NCI-H1436 (cell line): Measurements from ENCODE around the gene KIAA0586.
A peak's percentile ranks its signal among the peaks of the same experiment; 100 is the strongest.
"Not testable (repeated sequence)": the region's sequence is repeated elsewhere in the genome, so short reads cannot be mapped to it uniquely, and the experiment has no call there.

ENCODE experiments used
- DNase-seq: peaks from one replicate; lab custom pipeline; 2025; lab: John Stamatoyannopoulos, UW

KIAA0586 gene

DNA sequence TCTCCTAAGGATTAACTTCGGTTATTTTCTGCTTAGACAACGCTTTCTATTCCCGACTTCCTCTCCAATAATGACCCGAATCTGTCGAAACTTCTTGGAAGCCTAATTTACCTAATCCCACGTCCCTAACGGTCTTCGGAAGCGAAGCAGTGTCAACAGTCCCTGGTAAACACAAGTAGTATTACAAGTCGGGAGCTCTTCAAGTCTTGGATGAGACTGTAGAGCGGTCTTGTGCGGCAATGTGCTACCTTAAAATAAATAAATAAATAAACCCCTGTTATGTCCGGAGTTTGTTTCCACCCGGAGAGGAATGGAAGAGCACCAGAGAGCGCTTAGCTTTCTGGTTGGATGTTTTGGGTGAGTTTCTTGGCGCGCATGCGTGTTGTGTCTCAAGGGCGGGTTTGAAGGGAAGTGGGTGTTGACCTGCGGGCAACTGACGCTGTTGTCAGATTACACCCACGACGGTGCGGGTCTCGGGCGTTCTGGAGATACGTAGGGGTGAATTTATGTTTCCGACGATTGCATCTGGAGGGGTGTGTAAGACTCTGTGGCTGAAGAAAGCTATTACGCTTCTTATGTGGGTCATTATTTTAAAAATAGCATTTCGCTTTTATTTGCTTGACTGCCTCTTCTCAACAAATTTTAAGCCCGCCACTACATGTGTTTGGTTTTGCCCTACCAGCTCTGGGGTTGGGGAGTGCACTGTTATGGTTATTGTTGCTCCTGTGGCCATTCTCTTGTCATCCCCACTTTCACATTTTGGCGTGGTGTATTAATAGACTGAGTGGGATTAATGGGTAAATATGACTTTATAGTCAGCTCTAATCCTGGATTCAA, at the start of gene KIAA0586, which contains the start of gene TIMM9:
Gene KIAA0586 (plus strand): TSS at position 439 of the 837 bp plus-strand sequence. CDS start 546 bp downstream, outside the sequence.
Gene TIMM9 (minus strand): TSS at position 251 of the 837 bp plus-strand sequence. CDS start 15,586 bp downstream, outside the sequence.
- DNase-seq, result peak; percentile 95

DNA sequence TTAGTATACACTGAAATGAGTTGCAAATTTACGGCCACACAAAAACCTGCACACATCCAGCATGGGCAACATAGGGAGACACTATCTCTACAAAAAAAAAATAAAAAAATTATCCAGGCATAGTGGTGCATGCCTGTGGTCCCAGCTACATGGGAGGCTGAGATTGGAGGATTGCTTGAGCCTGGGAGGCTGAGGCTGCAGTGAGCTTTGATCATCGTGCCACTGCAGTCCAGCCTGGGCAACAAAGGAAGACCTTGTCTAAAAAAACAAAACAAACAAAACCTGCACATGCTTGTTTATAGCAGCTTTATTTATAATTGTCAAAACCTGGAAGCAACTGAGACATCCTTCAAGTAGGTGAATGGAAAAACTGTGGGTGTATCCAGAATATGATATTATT, 36.7 kb upstream of the KIAA0586 start:
- no peak for DNase-seq

DNA sequence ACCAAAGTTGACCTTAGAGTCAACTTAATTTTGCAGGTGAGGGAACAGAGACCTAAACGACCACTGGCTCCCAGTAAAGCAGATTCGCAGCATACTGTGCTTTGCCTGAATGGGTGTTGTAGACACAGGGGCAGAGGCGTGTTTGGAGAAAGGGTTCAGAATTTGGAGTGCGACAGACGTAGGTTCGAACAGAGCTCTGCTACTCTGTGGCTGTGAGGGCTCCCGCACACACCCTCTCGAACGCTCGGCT, 32.0 kb upstream of the KIAA0586 start:
- DNase-seq, result no peak

DNA sequence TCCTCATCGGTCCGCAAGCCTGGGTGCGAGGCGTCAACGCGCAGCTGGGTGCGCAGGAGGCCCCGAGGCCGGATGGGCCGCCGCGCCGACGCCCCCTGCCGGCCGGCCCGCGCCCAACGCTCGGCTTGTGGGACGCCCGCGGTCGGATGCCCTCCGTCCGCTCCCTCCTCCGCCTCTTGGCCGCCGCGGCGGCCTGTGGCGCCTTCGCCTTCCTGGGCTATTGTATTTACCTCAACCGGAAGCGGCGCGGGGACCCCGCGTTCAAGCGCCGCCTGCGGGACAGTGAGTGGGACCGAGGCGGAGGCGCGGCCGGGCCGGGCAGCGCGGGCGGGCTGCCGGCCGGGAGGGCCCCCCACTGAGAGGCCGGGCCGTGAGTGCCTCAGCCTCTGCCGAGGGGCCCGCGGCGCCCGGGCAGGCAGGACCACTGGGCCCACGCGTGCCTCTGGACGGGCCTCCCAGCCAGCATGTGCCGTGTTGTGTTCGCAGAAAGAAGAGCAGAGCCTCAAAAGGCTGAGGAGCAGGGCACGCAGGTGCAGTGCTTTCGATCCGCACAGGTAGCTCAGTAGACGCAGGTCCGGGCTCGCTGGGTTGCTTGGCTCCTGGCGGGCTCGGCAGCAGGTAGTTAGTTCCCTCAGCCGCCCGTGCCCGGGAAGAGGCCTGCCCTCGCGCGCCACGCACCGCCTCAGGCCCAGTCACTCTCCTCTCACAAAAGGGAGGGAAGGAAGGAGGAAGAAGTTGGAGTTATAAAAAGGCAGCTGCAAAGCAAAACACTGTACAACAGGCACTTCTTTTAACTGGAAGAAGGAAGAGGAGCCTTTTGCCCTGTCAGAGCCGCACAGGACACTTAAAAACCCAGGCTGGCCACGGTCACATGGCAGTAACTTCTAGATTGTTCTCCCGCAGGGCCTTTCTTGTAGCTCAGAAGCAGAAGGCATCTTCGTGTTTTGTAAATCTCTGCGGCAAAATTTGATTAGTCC, 31.4 kb upstream of the KIAA0586 start, which contains the start of gene TOMM20L:
Gene TOMM20L (plus strand): TSS at position 119 of the 977 bp plus-strand sequence. CDS start 28 bp downstream, at position 147.
- DNase-seq, result peak; percentile 34

DNA sequence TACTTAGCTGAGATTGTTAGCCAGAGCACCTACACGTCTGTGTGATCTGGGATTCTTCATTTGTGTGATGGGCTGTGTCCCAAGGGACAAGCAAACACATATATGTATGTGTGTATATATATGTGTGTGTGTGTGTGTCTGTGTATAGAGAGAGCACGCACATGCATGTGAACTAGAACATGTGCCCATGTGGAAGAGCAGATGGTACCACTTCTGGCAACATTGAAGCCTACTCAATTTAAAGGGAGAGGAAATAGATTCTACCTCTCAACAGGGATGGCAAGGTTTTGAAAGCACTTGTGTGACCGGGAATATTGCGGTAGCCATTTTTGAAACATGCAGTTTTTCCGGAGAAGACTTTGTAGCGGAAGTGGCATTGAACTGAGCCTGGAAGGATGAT, 30.4 kb upstream of the KIAA0586 start:
- DNase-seq, result no peak

DNA sequence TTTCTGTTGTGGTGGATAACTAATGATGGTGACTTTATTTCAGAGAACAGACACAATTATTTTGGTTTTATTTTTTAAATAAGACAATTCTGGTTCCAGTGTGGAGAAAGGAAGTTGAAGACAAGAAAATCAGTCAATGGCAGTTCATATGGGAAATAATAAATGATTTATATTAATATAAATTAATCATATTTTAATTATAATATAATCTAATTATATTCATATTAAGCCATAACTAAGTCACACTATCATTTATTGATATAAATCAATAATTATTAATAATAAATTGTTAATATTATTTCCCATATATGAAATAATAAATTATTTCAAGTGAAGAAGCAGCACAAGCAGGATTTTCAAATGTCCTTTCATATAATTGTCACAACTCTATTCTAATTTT, 29.0 kb upstream of the KIAA0586 start:
- no peak for DNase-seq

DNA sequence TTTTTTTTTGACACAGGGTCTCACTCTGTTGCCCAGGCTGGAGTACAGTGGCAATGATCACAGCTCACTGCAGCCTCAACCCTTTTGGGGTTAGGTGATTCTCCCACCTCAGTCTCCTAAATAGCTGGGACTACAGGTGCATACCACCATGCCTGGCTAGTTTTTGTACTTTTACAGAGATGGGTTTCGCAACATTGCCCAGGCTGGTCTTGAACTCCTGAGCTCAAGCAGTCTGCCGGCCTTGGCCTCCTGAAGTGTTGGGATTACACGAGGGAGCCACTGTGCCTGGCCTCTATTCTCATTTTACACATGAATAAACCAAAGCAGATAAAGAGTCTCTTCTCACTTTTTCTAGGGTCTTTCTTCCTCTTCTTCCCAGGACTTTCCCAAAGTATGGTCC, 28.6 kb upstream of the KIAA0586 start:
- DNase-seq, result no peak

DNA sequence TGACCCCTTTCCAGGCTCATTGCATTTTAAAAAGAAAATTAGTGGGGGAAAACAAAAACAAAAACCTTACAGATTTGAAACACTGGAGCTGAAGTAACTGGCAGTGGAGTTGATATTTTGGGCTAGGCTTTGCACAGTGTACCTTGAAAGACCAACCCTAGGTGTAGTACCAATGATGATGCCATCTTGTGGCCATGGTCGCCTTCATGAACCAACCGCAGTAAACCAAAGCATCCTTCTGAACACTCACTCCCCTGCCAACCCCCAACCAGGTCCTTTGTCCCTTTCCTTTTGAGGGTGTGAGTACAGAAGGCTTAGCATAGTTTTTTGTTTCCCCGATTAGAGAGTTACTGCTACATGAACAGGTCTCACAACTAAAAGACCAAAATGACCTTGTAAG, 25.9 kb upstream of the KIAA0586 start:
- DNase-seq, result no peak

DNA sequence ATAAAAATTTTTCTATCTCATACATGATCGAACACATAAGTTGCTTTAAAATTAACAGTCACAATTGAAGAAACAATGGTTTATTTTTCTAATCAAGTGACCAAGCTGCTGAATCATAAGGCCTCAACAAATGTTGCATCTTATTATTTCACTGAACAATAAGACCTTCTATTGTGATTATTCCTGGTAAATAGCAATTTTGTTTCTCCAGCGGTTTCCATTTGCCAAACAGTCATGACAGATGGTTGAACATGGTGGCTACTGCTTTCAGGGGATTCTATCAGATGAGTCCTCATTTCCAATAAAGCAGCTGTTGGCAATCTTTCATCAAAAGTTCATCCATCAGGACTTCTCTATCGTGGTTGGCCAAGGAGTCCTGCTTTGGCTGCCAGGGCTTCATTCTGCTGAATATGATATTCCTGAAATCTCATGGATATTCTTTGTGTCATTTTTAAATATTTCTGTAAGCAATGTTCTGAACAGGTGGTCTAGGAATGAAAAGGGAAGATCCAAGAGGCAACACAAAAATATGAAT, 18.8 kb upstream of the KIAA0586 start:
- no peak for DNase-seq

DNA sequence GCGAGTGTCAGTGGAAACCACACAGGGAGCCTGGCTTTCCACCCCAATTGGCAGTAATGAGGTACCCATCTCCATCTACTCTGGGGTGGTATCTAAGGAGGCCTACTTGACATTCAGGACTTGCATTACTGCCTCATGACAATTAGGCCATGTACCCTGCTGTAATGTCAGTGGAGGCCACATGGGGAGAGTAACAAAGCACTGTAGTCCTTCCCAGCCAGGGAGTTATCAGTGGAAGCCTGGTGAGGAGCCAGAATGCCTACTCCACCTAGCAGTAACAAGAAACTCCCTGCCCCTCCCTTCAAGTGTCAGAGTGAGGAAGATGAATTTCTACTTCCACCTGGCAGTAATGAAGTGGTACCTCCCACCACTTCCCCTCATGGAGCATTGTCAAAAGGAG, 12.7 kb upstream of the KIAA0586 start:
- no peak for DNase-seq

DNA sequence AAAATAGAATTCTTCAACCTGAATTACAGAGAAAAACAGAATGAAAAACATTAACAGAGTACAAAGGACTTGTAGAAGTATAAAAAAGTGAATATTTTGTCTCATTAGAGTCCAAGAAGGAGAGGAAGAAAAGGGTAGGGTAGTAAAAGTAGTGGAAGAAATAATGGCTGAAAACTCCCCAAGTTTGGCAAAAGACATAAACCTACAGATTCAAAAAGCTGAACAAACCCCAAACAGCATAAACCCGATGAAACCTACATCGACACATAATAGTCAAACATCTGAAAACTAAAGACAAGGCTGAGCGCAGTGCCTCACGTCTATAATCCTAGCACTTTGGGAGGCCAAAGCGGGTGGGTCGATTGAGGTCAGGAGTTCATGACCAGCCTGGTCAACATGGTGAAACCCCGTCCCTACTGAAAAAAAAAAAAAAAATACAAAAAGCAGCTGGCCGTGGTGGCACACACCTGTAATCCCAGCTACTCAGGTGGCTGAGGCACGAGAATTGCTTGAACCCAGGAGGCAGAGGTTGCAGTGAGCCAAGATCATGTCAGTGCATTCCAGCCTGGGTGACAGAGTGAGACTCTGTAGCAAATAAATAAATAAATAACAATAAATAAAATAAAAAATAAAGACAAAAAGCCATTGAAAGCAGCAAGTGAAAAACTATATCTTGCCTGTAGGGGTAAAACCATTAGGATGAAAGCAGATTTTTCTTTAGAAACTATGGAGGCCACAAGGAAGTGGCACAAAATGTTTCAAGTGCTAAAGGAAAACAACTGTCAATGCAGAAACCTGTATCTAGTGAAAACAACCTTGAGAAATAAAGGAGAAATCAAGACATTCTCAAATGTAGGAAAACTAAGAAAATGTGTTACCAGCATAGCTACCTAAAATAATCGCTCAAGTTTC, 11.6 kb upstream of the KIAA0586 start:
- no peak for DNase-seq

DNA sequence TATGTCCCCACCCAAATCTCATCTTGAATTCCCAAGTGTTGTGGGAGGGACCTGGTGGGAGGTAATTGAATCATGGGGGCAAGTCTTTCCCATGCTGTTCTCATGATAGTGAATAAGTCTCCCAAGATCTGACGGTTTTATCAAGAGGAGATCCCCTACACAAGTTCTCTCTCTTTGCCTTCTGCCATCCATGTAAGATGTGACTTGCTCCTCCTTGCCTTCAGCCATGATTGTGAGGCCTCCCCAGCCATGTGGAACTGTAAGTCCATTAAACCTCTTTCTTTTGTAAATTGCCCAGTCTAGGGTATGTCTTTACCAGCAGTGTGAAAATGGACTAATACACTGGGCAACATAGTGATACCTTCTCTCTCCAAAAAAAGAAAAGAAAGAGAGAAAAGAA, 10.6 kb upstream of the KIAA0586 start:
- not testable (repeated sequence) for DNase-seq

DNA sequence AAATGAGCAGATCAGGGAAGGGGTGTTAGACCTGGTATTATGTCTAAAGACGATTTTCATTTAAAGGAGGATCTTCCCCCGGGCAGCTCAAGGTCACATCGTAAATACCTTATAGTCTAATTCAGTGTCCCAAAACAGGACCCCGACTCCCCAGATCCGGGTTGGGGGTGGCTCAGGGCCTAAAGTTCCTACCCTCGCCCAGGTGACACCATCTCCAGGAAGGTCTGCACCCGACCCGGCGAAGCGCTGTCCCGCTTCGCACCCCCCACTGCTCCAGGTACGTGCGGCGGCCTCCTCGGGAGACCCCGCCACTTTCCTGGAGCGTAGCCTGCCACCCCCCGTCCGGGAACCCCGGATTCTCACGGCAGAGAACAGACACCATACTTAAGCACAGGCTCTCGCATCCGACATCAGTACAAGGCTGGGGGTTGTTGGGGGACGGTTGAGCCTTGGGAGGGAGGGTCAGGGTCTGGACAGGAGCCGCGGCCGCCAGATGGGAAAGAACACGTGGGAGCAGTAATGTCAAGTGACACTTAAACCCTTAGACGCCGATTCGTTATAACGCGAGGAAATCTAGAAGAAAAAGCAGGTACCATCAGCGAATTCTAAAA, 744 bp upstream of the KIAA0586 start:
- peak; percentile 43 for DNase-seq

DNA sequence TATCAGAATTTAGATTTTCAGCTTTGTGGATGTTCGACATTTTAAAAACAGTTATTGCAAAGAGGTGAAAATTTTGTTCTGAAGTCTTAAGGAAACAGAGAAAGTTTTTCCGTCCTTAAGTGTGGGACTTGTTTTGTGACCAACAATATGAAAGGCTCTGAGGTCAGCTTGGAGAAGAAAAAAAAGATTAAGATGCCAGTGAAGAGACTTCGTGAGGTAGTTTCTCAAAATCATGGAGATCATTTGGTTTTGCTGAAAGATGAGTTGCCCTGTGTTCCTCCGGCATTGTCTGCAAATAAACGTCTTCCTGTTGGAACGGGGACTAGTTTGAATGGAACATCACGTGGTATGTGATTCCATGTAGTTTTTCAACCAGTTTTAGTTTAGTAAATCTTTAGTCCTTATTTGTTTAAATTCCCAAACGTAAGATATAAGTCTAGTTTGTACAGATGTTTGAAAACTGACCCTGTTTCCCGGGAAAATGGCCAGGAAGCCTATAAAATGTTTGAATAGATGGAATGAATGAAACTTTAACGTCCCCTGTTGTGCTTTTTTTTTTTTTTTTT, 682 bp downstream of the KIAA0586 start:
- DNase-seq, result peak; percentile 1

DNA sequence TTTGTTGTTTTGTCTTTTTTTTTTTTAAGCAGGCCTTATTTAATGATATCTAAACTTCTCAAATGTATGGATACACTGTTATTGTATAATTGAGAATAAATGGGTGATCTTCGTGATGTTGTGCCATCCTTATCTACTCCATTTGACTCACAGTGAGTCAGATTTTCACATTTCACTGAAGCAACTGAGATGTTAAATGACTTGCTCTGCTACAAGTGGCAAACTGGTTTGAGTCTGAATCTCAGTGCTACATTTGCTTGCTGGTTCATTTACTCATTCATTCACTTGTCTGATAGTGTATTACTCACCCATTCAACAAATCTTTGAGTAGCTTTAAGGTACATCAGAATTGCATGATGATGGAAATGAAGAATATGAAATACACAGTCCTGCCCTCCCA, 2.6 kb downstream of the KIAA0586 start:
- no peak for DNase-seq

DNA sequence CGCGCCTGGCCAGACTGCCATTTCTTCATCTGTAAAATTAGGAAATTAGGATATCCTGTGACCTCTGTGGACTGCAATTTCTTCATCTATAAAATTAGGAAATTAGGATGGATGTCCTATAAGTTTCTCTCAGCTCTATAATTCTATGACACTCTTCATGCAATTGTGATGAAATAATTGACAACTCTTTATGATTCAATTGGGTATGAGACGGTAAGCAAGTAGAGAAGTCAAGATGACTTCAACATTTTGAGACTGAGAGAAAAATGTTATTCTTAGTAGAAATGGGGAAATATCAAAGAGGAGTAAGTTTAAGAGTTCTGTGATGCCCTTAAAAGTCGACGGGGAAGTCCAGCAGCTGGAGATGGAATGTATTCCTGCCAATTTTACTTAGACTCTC, 12.0 kb downstream of the KIAA0586 start:
- DNase-seq, result no peak

DNA sequence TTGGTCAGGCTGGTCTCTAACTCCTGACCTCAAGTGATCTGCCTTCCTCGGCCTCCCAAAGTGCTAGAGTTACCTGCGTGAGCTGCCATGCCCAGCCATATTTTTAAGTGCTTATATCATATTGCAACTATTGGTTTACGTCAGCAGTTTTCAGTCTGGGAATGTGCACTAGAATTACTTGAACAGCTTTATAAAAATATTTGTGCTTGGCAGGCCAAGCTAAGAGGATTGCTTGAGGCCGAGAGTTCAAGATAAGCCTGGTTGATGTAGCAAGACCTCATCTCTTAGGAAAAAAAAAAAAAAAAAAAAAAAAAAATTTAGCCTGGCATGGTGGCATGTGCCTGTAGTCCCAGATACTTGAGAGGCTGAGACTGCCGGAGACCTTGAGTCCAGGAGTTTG, 17.1 kb downstream of the KIAA0586 start:
- DNase-seq, result no peak

DNA sequence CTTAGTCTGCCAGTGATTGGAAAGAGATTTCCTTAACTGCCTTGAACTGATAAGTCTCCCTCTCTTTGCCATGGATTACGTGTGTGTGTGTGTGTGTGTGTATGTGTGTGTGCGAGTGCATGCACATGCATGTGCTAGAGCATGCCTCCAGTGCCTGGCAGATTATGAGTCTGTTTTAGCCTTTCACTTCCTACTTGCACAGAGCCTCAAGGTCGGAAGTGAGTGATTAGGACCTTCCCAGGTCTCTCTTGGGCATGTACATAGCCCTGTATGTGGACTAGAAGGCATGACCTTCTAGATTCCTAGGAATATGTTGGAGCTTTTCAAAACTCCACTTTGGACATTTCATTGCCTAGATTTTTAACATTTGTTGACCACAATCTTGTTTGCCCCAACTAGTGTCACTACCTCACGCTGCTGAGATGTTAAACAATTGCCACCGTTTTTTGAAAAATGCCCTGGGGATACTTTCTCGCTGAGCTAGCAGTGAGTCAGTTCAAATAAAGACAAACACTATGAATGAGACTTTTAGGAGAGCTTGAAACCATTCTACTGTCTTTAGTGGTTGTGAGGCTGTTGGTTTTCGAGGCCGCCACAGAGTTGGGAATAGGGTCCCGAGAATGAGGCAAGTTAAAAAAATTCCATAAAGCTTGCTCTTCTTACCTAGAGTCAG, 28.2 kb downstream of the KIAA0586 start:
- DNase-seq, result no peak

DNA sequence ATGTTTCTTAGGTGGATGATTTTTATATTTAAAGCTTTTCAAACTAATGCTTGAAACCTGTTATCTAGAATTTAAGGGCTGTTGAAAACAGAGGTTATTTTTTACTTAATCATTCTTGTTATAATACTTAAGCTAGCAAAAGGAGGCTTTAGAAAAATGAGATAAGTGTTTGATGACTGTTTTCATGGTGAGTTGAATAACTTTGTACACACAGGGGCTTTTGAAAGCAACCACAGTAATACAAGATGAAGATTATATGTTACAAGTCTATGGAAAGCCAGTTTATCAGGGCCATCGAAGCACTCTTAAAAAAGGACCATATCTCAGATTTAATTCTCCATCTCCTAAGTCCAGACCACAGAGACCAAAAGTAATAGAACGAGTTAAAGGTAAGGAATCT, 33.3 kb downstream of the KIAA0586 start:
- DNase-seq, result no peak

DNA sequence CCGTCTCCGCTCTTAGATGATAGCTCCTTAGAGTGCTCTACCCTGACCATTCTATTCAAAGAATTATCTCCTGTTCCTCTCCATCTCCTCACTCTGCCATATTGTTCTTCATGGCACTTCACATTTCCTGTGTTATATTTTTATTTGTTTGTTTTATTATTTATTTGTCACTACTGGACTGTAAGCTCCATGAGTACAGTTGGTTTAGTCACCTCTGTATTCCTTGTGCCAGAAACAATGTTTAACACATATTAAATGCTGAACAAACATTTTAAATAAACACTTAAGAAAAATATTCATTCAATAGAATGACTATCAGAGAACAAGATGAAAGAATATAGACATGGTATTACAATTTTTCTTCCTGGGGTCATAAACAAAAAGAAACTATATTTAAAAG, 35.6 kb downstream of the KIAA0586 start:
- no peak for DNase-seq
